Activated T-helper 17 cell treated with anti-CD3 and anti-CD28 coated beads, Interleukin-2, amount 50 U/mL, for 72 hours (primary cell): Measurements from ENCODE around the gene FRMPD2. TPM values are rescaled to one million over a fixed set of nuclear protein-coding genes. Genes with fewer than 3 reads are reported as not detected.
"Not testable (repeated sequence)": the region's sequence is repeated elsewhere in the genome, so short reads cannot be mapped to it uniquely, and the experiment has no call there.

Experiments used
- ATAC-seq: fragments of 150-1000 bp; cut with Tn5 transposase; replicated peaks from 2 replicates; pipeline ENCODE4 v1.10.0; 2021; ENCODE audit warnings: mild to moderate bottlenecking, moderate library complexity
- H3K27ac Mint-ChIP-seq: one replicate; pipeline ENCODE4 v1.8.0; 2022; ENCODE audit warnings: mixed read lengths
- H3K27me3 Mint-ChIP-seq: one replicate; pipeline ENCODE4 v1.8.0; 2022; ENCODE audit warnings: mixed read lengths
- H3K36me3 Mint-ChIP-seq: one replicate; pipeline ENCODE4 v1.8.0; 2022; ENCODE audit warnings: low read depth, mild to moderate bottlenecking, mixed read lengths
- H3K4me1 Mint-ChIP-seq: one replicate; pipeline ENCODE4 v1.8.0; 2022; ENCODE audit warnings: mixed read lengths
- H3K4me3 Mint-ChIP-seq: one replicate; pipeline ENCODE4 v1.8.0; 2022; ENCODE audit warnings: mild to moderate bottlenecking, mixed read lengths
- H3K9me3 Mint-ChIP-seq: one replicate; pipeline ENCODE4 v1.8.0; 2022; ENCODE audit warnings: mixed read lengths
- total RNA-seq, 2 donors: library from RNA; stranded (reverse); gene quantifications; one replicate each; pipeline ENCODE4 v1.2.3, GENCODE V29; 2022

The FRMPD2 gene
- total RNA-seq, 2 donors from 2014 or later, result 0.56 TPM; not detected in 1

GRCh38 chr10:48296576-48297098, 22.1 kb upstream of the FRMPD2 start:
- no peak for ATAC-seq
- Mint-ChIP-seq H3K4me1 (peaks cover 3% of the 10 kb centered on the region), H3K27me3 (no peaks in the 10 kb centered on the region), H3K4me3 (no peak overlapping the region), H3K27ac (no peak overlapping the region), H3K36me3 (no peaks in the 10 kb centered on the region), H3K9me3 (no peaks in the 10 kb centered on the region)

GRCh38 chr10:48294431-48294830, 19.9 kb upstream of the FRMPD2 start:
- no peaks in the 10 kb centered on the region for H3K27me3 Mint-ChIP-seq
- no peak for ATAC-seq
- H3K36me3 Mint-ChIP-seq, result no peaks in the 10 kb centered on the region

DNA sequence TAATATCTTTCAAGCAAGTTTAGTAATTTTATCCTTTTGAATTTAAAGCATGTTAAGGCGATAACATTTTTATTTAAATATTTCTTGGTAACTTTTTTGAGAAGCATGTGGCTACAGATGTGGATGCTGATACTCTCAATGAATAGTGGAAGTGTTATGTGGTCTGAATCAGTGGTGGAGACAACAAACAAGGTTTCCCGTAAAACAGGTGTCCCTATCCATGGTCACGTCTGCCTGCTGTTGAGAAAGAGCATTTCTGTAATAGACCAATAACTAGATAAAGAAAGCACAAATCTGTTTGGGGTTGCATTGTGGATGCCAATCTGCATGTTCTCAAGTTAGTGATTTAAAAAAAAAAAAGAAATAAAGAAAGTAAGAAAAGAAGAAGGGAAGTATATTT, 18.1 kb upstream of the FRMPD2 start:
- Mint-ChIP-seq H3K27ac (no peak overlapping the region), H3K4me3 (no peak overlapping the region), H3K9me3 (no peaks in the 10 kb centered on the region), H3K36me3 (no peaks in the 10 kb centered on the region), H3K4me1 (no peaks in the 10 kb centered on the region), H3K27me3 (no peaks in the 10 kb centered on the region)
- ATAC-seq, result no peak

More at GRCh38 chr10:48294431-48294830, 19.9 kb upstream of the FRMPD2 start:
- H3K4me3 Mint-ChIP-seq, result no peak overlapping the region
- no peaks in the 10 kb centered on the region for H3K4me1 Mint-ChIP-seq
- H3K9me3 Mint-ChIP-seq, result no peaks in the 10 kb centered on the region
- no peak overlapping the region for H3K27ac Mint-ChIP-seq

DNA sequence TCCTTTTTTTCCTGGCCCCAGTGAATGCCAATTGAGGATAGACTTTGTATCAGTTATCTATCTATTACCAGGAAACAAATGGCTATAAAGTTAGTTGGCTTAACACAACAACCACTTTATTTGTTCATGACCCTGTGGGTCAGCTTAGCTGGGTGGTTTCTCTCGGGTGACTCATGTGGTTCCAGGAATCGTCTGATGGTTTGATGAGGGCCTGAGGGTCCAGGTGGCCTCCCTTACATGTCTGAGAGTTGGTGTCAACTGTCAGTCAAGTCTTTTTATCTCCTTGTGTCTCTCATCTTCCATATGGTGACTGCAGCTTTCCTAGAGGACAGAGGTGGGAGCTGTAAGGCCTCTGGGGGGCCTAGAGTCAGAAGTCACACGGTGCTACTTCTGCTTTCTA, 16.7 kb upstream of the FRMPD2 start:
- H3K27me3 Mint-ChIP-seq, result peaks cover 9% of the 10 kb centered on the region
- no peaks in the 10 kb centered on the region for H3K9me3 Mint-ChIP-seq
- no peaks in the 10 kb centered on the region for H3K36me3 Mint-ChIP-seq
- H3K4me1 Mint-ChIP-seq, result peaks cover 4% of the 10 kb centered on the region
- H3K27ac Mint-ChIP-seq, result no peak overlapping the region
- no peak overlapping the region for H3K4me3 Mint-ChIP-seq
- no peak for ATAC-seq

DNA sequence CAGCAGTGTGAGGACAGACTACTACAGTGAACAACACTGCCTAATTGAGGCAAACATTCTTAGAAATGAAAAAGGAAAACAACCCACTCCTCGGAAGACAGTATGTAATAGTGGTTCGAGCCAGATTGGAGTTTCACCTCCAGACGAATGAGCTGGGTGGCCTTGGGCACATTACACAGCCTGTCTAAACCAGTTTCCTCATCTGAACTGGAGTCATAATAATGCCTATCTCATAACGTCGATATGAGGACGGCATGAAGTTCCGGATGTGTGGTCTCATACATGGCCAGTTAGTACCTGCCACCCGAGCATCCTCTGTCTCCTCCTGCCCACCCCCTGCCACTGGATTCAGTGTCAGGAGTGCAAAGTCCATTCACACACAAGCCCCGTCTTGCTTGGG, 15.8 kb upstream of the FRMPD2 start:
- no peak overlapping the region for H3K4me3 Mint-ChIP-seq
- H3K27ac Mint-ChIP-seq, result no peak overlapping the region
- H3K36me3 Mint-ChIP-seq, result no peaks in the 10 kb centered on the region
- peaks cover 4% of the 10 kb centered on the region for H3K4me1 Mint-ChIP-seq
- ATAC-seq, result no peak
- no peaks in the 10 kb centered on the region for H3K9me3 Mint-ChIP-seq
- H3K27me3 Mint-ChIP-seq, result peaks cover 18% of the 10 kb centered on the region

- peaks cover 4% of the 10 kb centered on the region for H3K4me1 Mint-ChIP-seq
- ATAC-seq, result peak; percentile 64
- no peaks in the 10 kb centered on the region for H3K9me3 Mint-ChIP-seq
- no peaks in the 10 kb centered on the region for H3K36me3 Mint-ChIP-seq
- H3K27me3 Mint-ChIP-seq, result peaks cover 24% of the 10 kb centered on the region
- H3K27ac Mint-ChIP-seq, result no peak overlapping the region
- no peak overlapping the region for H3K4me3 Mint-ChIP-seq
Observed at GRCh38 chr10:48289501-48290238, 15.2 kb upstream of the FRMPD2 start.

- ATAC-seq, result no peak
- H3K27ac Mint-ChIP-seq, result no peak overlapping the region
- H3K4me3 Mint-ChIP-seq, result no peak overlapping the region
- H3K4me1 Mint-ChIP-seq, result peaks cover 4% of the 10 kb centered on the region
- H3K9me3 Mint-ChIP-seq, result no peaks in the 10 kb centered on the region
- H3K27me3 Mint-ChIP-seq, result peaks cover 28% of the 10 kb centered on the region
- no peaks in the 10 kb centered on the region for H3K36me3 Mint-ChIP-seq
Observed at GRCh38 chr10:48288661-48289060, 14.2 kb upstream of the FRMPD2 start.

- Mint-ChIP-seq H3K9me3 (no peaks in the 10 kb centered on the region), H3K4me3 (no peak overlapping the region), H3K36me3 (no peaks in the 10 kb centered on the region), H3K27ac (no peak overlapping the region), H3K27me3 (peaks cover 29% of the 10 kb centered on the region), H3K4me1 (peaks cover 4% of the 10 kb centered on the region)
- ATAC-seq, result peak; percentile 35
Observed at GRCh38 chr10:48287417-48288391, 13.2 kb upstream of the FRMPD2 start.

GRCh38 chr10:48286356-48286755, 11.9 kb upstream of the FRMPD2 start:
- Mint-ChIP-seq H3K4me3 (no peak overlapping the region), H3K27me3 (peaks cover 32% of the 10 kb centered on the region), H3K27ac (no peak overlapping the region), H3K4me1 (peaks cover 4% of the 10 kb centered on the region), H3K9me3 (no peaks in the 10 kb centered on the region), H3K36me3 (no peaks in the 10 kb centered on the region)
- no peak for ATAC-seq

DNA sequence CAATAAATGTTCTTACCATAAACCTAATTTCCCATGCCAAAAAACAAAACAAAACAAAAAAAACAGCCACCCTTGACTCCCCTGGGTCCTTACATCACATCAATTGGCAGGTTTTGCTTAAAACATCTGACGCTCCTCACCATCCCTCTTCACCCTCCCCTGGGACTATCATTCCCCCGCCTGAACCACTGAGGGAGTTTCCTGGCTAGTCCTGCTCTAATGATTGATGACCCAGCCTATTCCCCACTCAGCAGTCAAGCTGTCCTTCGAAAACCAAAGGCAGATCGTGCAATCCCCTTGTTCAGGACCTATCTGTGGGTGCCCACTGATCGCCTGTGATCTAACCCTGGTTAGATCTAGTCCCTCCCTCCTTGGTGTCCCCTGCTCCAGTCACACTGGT, 11.2 kb upstream of the FRMPD2 start:
- ATAC-seq, result no peak
- H3K27me3 Mint-ChIP-seq, result peaks cover 34% of the 10 kb centered on the region
- H3K9me3 Mint-ChIP-seq, result no peaks in the 10 kb centered on the region
- peaks cover 4% of the 10 kb centered on the region for H3K4me1 Mint-ChIP-seq
- H3K4me3 Mint-ChIP-seq, result no peak overlapping the region
- no peak overlapping the region for H3K27ac Mint-ChIP-seq
- H3K36me3 Mint-ChIP-seq, result no peaks in the 10 kb centered on the region

DNA sequence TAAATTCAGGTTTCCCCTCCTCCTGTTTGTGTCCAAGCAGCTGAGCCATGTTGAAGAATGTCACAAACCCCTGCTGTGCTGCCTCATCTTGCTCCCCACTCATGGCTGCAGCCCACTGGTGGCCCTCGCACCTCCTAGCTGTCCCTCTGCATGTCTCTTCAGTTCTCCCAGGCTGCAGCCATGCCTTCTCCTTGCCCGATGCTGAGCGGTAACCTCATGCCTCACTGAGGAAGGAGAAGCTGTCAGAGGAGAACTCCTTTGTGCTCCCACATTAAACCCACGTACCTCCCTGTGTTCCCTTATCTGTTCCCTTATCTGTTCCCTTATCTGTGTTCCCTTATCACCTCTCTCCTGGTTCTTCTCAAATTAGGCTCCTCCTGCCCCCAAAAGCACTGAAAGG, 10.3 kb upstream of the FRMPD2 start:
- ATAC-seq, result no peak
- Mint-ChIP-seq H3K36me3 (no peaks in the 10 kb centered on the region), H3K9me3 (no peaks in the 10 kb centered on the region), H3K4me1 (peaks cover 4% of the 10 kb centered on the region), H3K27ac (no peak overlapping the region), H3K27me3 (peaks cover 35% of the 10 kb centered on the region), H3K4me3 (no peak overlapping the region)

- H3K4me3 Mint-ChIP-seq, result no peak overlapping the region
- H3K27me3 Mint-ChIP-seq, result peaks cover 39% of the 10 kb centered on the region
- H3K27ac Mint-ChIP-seq, result no peak overlapping the region
- peaks cover 4% of the 10 kb centered on the region for H3K4me1 Mint-ChIP-seq
- no peaks in the 10 kb centered on the region for H3K36me3 Mint-ChIP-seq
- H3K9me3 Mint-ChIP-seq, result no peaks in the 10 kb centered on the region
- no peak for ATAC-seq
Observed at GRCh38 chr10:48284002-48284546, 9.6 kb upstream of the FRMPD2 start.

- Mint-ChIP-seq H3K27ac (no peak overlapping the region), H3K27me3 (peaks cover 48% of the 10 kb centered on the region), H3K9me3 (no peaks in the 10 kb centered on the region), H3K4me1 (peaks cover 4% of the 10 kb centered on the region), H3K36me3 (no peaks in the 10 kb centered on the region), H3K4me3 (no peak overlapping the region)
- no peak for ATAC-seq
Observed at GRCh38 chr10:48282829-48283228, 8.3 kb upstream of the FRMPD2 start.

DNA sequence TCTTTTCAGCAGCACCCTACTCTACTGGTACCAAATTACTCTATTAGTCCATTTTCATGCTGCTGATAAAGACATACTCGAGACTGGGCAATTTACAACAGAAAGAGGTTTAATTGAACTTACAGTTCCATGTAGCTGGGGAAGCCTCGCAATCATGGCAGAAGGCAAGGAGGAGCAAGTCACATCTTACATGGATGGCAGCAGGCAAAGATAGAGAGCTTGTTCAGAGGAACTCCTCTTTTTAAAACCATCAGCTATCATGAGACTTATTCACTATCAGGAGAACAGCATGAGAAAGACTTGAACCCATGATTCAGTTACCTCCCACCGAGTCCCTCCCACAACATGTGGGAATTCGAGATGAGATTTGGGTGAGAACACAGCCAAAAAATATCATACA, 7.2 kb upstream of the FRMPD2 start:
- H3K36me3 Mint-ChIP-seq, H3K27ac Mint-ChIP-seq, H3K4me3 Mint-ChIP-seq, ATAC-seq, H3K9me3 Mint-ChIP-seq, H3K4me1 Mint-ChIP-seq: not testable (repeated sequence)
- peaks cover 45% of the 10 kb centered on the region for H3K27me3 Mint-ChIP-seq
